Stomach (tissue), 9 donors: Measurements from ENCODE around the gene PIEZO1. TPM values are rescaled to one million over a fixed set of nuclear protein-coding genes. Genes with fewer than 3 reads are reported as not detected.

Experiments used
- DNase-seq, 2 donors: peaks; one replicate each; pipeline versions ENCODE4 v3.0.0 to v3.0.0-alpha.2; 2013 to 2019
- H3K27ac ChIP-seq, 5 donors: fragments of 200-600 bp in 4 of 5; sonication (generic) in 4 of 5; one replicate each; pipeline ENCODE4 v1.5.1; 2013 to 2019; ENCODE audit warnings: mild to moderate bottlenecking in 1 of 5, moderate library complexity in 1 of 5
- H3K27me3 ChIP-seq, 3 donors: fragments of 200-600 bp; sonication (generic); one replicate each; pipeline ENCODE4 v1.5.1; 2017 to 2019; ENCODE audit warnings: mixed run types in 1 of 3
- H3K36me3 ChIP-seq, 4 donors: fragments of 200-600 bp; sonication (generic); 1 replicate in 3 of 4; 2 replicates in 1 of 4; pipeline ENCODE4 v1.5.1; 2016 to 2019
- H3K4me1 ChIP-seq, 4 donors: fragments of 200-600 bp; sonication (generic); one replicate each; pipeline ENCODE4 v1.5.1; 2016 to 2019
- H3K4me3 ChIP-seq, 4 donors: fragments of 200-600 bp; sonication (generic) in 3 of 4; one replicate each; pipeline ENCODE4 v1.5.1; 2016 to 2019; ENCODE audit warnings: mild to moderate bottlenecking in 1 of 4
- H3K9me3 ChIP-seq, 4 donors: fragments of 200-600 bp; sonication (generic); one replicate each; pipeline ENCODE4 v1.5.1; 2016 to 2019
- EP300 ChIP-seq: sonication (generic); formaldehyde crosslinking; IDR thresholded peaks from one replicate; pipeline ENCODE4 v1.6.1; 2017; ENCODE audit warnings: antibody characterized with exemption
- POLR2A ChIP-seq, 4 donors: fragments of 450-650 bp; IDR thresholded peaks; one replicate each; pipeline ENCODE4 v1.6.1; 2016; ENCODE audit warnings: antibody characterized with exemption in 4 of 4, control low read depth in 2 of 4, mild to moderate bottlenecking in 1 of 4, moderate library complexity in 1 of 4
- POLR2AphosphoS5 ChIP-seq, 3 donors: sonication (generic); formaldehyde crosslinking; IDR thresholded peaks; one replicate each; pipeline ENCODE4 v1.6.1; 2016; ENCODE audit warnings: antibody characterized with exemption in 3 of 3
- WGBS, 5 donors: extraction: QIAGEN DNeasy Blood & Tissue Kit in 3 of 5; methylation state at CpG; one replicate each; pipeline versions ENCODE4 v1.1.5 to v1.1.7; 2013 to 2018; 5-methylcytosine and 5-hydroxymethylcytosine counted together
- intact Hi-C: fragments of 100-400 bp; cut with DNase I; formaldehyde crosslinking; loops from one replicate; pipeline ENCODE4 v1.15.1; 2023; ENCODE audit warnings: low total_unique reads
- polyA plus RNA-seq, 3 donors: library from polyadenylated mRNA; stranded (reverse); fragments of 200-250 nt; gene quantifications; one replicate each; pipeline ENCODE4 v1.2.3, GENCODE V29; 2013
- total RNA-seq, 5 donors: library from RNA; depleted of rRNA; stranded (reverse); fragments of >200 nt; gene quantifications; one replicate each; pipeline versions ENCODE4 v1.1.0 to v1.2.3, GENCODE V29; 2014 to 2016
- TF ChIP-seq, protein P1 (sequence below), 7 experiments: fragments of 450-650 bp in 4 of 7; fragments of 200-600 bp in 3 of 7; sonication (generic) in 3 of 7; IDR thresholded peaks; one replicate each; pipeline ENCODE4 v1.5.1; 2016 to 2019; ENCODE audit warnings: antibody characterized with exemption in 7 of 7, control low read depth in 2 of 7, mild to moderate bottlenecking in 1 of 7
- donor health status: healthy with polysubstance abuse.
- donor health status: Bipolar disorder and iron deficiency.
- donor health status: healthy.

PIEZO1 gene
- total and polyA plus RNA-seq, 8 donors: 43.7 to 171 (median 115) TPM

DNA sequence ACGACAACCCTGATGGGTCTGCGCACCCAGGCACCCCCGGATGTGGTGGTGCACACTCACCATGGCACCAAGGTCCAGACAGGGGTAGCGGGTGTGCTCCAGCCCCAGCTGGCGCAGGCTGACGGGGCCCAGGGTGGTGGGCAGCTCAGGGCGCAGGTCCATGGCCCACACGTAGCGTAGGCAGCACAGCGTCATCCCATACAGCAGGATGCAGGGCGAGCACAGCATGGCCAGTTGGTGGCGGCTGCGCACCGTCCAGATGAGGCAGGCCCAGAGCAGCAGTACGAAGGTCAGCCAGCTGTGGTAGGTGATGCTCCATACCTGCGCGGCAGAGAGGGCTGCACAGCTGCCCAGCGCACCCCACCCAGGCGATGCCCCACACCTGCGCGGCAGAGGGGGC is 48.9 kb downstream of the PIEZO1 start:
- no peak for DNase-seq
- Histone ChIP-seq H3K4me3 (no peak overlapping the region), H3K27ac (no peak overlapping the region), H3K36me3 (peaks cover 60 to 94% (median 88%) of the 10 kb centered on the region in 4 donors), H3K9me3 (no peaks in the 10 kb centered on the region), H3K27me3 (no peaks in the 10 kb centered on the region), H3K4me1 (peaks cover 0 to 11% (median 9%) of the 10 kb centered on the region in 4 donors)
- intact Hi-C loops: loop anchor here (10.0 kb wide), 2 partner anchors 439 to 479 kb away; partner anchors contain the start of genes CDH15 and ZNF778
- WGBS, 5 donors: 86 to 97% (median 96%) methylated on average over 15 to 21 of the region's 21 CpGs
- TF ChIP-seq, protein P1, sequence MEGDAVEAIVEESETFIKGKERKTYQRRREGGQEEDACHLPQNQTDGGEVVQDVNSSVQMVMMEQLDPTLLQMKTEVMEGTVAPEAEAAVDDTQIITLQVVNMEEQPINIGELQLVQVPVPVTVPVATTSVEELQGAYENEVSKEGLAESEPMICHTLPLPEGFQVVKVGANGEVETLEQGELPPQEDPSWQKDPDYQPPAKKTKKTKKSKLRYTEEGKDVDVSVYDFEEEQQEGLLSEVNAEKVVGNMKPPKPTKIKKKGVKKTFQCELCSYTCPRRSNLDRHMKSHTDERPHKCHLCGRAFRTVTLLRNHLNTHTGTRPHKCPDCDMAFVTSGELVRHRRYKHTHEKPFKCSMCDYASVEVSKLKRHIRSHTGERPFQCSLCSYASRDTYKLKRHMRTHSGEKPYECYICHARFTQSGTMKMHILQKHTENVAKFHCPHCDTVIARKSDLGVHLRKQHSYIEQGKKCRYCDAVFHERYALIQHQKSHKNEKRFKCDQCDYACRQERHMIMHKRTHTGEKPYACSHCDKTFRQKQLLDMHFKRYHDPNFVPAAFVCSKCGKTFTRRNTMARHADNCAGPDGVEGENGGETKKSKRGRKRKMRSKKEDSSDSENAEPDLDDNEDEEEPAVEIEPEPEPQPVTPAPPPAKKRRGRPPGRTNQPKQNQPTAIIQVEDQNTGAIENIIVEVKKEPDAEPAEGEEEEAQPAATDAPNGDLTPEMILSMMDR (IDR thresholded peaks at IDR 0.05): no peak
- TF ChIP-seq POLR2AphosphoS5 (IDR thresholded peaks at IDR 0.05) (no peak), EP300 (no peak), POLR2A (IDR thresholded peaks at IDR 0.05) (no peak)

GRCh38 chr16:88735616-88736015 is 49.4 kb downstream of the PIEZO1 start:
- no peak for DNase-seq
- intact Hi-C loops: loop anchor here (10.0 kb wide), 2 partner anchors 439 to 479 kb away; partner anchors contain the start of genes CDH15 and ZNF778
- no peak overlapping the region for H3K4me3 ChIP-seq
- TF ChIP-seq POLR2A (IDR thresholded peaks at IDR 0.05) (no peak), EP300 (no peak), POLR2AphosphoS5 (IDR thresholded peaks at IDR 0.05) (no peak)
- TF ChIP-seq, protein P1 (IDR thresholded peaks at IDR 0.05): no peak
- no peak overlapping the region for H3K27ac ChIP-seq
- peaks cover 60 to 94% (median 88%) of the 10 kb centered on the region in 4 donors for H3K36me3 ChIP-seq
- H3K9me3 ChIP-seq: no peaks in the 10 kb centered on the region
- H3K27me3 ChIP-seq: no peaks in the 10 kb centered on the region
- H3K4me1 ChIP-seq: peaks cover 0 to 11% (median 9%) of the 10 kb centered on the region in 4 donors
- WGBS, 5 donors: 78 to 88% (median 82%) methylated on average over 8 to 10 of the region's 10 CpGs

- H3K27ac ChIP-seq: no peak overlapping the region
- intact Hi-C loops: loop anchor here (10.0 kb wide), 2 partner anchors 440 to 480 kb away; partner anchors contain the start of genes CDH15 and ZNF778
- no peaks in the 10 kb centered on the region for H3K27me3 ChIP-seq
- DNase-seq: no peak
- H3K4me1 ChIP-seq: peaks cover 0 to 11% (median 9%) of the 10 kb centered on the region in 4 donors
- TF ChIP-seq EP300: no peak
- peaks cover 57 to 93% (median 88%) of the 10 kb centered on the region in 4 donors for H3K36me3 ChIP-seq
- H3K4me3 ChIP-seq: no peak overlapping the region
- no peaks in the 10 kb centered on the region for H3K9me3 ChIP-seq
- WGBS, 5 donors: 90 to 95% (median 92%) methylated on average over 16 of the region's 16 CpGs
These were observed 49.9 kb downstream of the PIEZO1 start for GRCh38 chr16:88735121-88735520.

DNA sequence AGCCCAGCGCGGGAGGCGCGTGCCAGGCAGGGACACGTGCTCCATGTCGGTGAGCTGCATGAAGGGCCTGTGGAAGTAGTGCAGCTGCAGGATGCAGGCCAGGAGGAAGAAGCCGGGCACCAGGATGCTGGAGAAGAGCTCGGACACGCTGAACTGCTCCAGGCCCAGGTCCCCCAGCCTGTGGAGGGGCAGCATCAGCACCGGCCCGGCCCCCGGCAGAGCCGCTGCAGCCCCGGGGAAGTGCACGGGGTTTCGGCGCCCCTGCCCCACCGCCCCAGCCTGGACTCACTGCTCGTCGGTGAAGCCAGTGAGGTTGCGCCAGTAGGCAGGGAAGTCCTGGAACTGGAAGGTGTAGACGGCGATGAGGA is 50.7 kb downstream of the PIEZO1 start:
- WGBS, 5 donors: 90 to 98% (median 93%) methylated on average over 8 to 23 of the region's 23 CpGs

More for the DNA sequence above, 50.7 kb downstream of the PIEZO1 start:
- H3K4me1 ChIP-seq: peaks cover 0 to 11% (median 9%) of the 10 kb centered on the region in 4 donors
- DNase-seq: no peak
- H3K27me3 ChIP-seq: no peaks in the 10 kb centered on the region
- H3K27ac ChIP-seq: no peak overlapping the region
- H3K9me3 ChIP-seq: no peaks in the 10 kb centered on the region
- intact Hi-C loops: loop anchor here (10.0 kb wide), 2 partner anchors 440 to 480 kb away; partner anchors contain the start of genes CDH15 and ZNF778
- TF ChIP-seq, protein P1 (IDR thresholded peaks at IDR 0.05): no peak
- TF ChIP-seq POLR2AphosphoS5 (IDR thresholded peaks at IDR 0.05) (no peak), POLR2A (IDR thresholded peaks at IDR 0.05) (no peak), EP300 (no peak)
- peaks cover 56 to 92% (median 86%) of the 10 kb centered on the region in 4 donors for H3K36me3 ChIP-seq
- H3K4me3 ChIP-seq: no peak overlapping the region
